Head of caudate nucleus (tissue), 42 donors: Measurements from ENCODE around the gene GDPGP1.

Experiments used
- DNase-seq, 42 donors: peaks; one replicate each; pipeline versions ENCODE4 v3.0.0 to v3.0.0-alpha.2; 2020 to 2021; ENCODE audit warnings: mixed read lengths in 7 of 42
- intact Hi-C: fragments of 100-400 bp; cut with DNase I; formaldehyde crosslinking; loops from one replicate; pipeline ENCODE4 v1.15.0; 2022

The GDPGP1 gene

GRCh38 chr15:90202929-90203328, 31.1 kb upstream of the GDPGP1 start:
- no peak for DNase-seq
- intact Hi-C loops, result no loop called here

GRCh38 chr15:90203473-90203872, 30.5 kb upstream of the GDPGP1 start:
- intact Hi-C loops, result no loop called here
- no peak for DNase-seq

- DNase-seq, result peak in 11 of 42 donors; percentile 8 to 68 (median 49)
- intact Hi-C loops, result no loop called here
Measured at GRCh38 chr15:90203922-90204321, 30.1 kb upstream of the GDPGP1 start.

- peak in 9 of 42 donors; percentile 24 to 54 (median 49) for DNase-seq
- intact Hi-C loops, result no loop called here
Measured at GRCh38 chr15:90205050-90205848, 28.8 kb upstream of the GDPGP1 start.

GRCh38 chr15:90205886-90206285, 28.1 kb upstream of the GDPGP1 start:
- DNase-seq, result no peak
- intact Hi-C loops, result no loop called here

GRCh38 chr15:90207252-90207651, 26.8 kb upstream of the GDPGP1 start:
- DNase-seq, result no peak
- intact Hi-C loops, result no loop called here

GRCh38 chr15:90208356-90208755, 25.7 kb upstream of the GDPGP1 start:
- intact Hi-C loops, result no loop called here
- no peak for DNase-seq

GRCh38 chr15:90209591-90209990, 24.4 kb upstream of the GDPGP1 start:
- DNase-seq, result no peak
- intact Hi-C loops, result no loop called here

GRCh38 chr15:90210593-90210992, 23.4 kb upstream of the GDPGP1 start:
- no peak for DNase-seq
- intact Hi-C loops, result no loop called here

- no peak for DNase-seq
- intact Hi-C loops, result no loop called here
Measured at GRCh38 chr15:90211009-90211408, 23.0 kb upstream of the GDPGP1 start.

- intact Hi-C loops, result no loop called here
Measured at GRCh38 chr15:90211440-90212143, 22.4 kb upstream of the GDPGP1 start.

GRCh38 chr15:90212221-90213098, 21.5 kb upstream of the GDPGP1 start:
- DNase-seq, result no peak
- intact Hi-C loops, result no loop called here

More at GRCh38 chr15:90211440-90212143, 22.4 kb upstream of the GDPGP1 start:
- no peak for DNase-seq

GRCh38 chr15:90213122-90213817, 20.7 kb upstream of the GDPGP1 start:
- no peak for DNase-seq
- intact Hi-C loops, result no loop called here

GRCh38 chr15:90213818-90214204, 20.2 kb upstream of the GDPGP1 start:
- DNase-seq, result no peak
- intact Hi-C loops, result no loop called here

- intact Hi-C loops, result no loop called here
- DNase-seq, result no peak
Measured at GRCh38 chr15:90214553-90215196, 19.3 kb upstream of the GDPGP1 start.

GRCh38 chr15:90217671-90218394, 16.2 kb upstream of the GDPGP1 start:
- intact Hi-C loops, result no loop called here
- no peak for DNase-seq

- intact Hi-C loops, result no loop called here
- peak in 27 of 42 donors; percentile 27 to 80 (median 51) for DNase-seq
Measured at GRCh38 chr15:90219421-90220141, 14.4 kb upstream of the GDPGP1 start.
